Neural cell (in vitro differentiated cells): ENCODE measurements around the gene HTR7.

ENCODE experiments used
- EZH2 ChIP-seq: fragments of 200-600, 300-800 bp; shearing (Covaris generic), sonication (generic); IDR thresholded peaks from 2 replicates; pipeline ENCODE4 v1.6.1; 2014; ENCODE audit warnings: antibody characterized with exemption, low read length, borderline replicate concordance, mild to moderate bottlenecking; ENCODE audit not compliant: insufficient read depth, poor library complexity, severe bottlenecking
- TF ChIP-seq, protein P1 (sequence below): fragments of 450-650 bp; IDR thresholded peaks from 2 replicates; pipeline ENCODE4 v1.5.1; 2014; ENCODE audit warnings: antibody characterized with exemption, mild to moderate bottlenecking, moderate library complexity; ENCODE audit not compliant: poor library complexity, severe bottlenecking

DNA sequence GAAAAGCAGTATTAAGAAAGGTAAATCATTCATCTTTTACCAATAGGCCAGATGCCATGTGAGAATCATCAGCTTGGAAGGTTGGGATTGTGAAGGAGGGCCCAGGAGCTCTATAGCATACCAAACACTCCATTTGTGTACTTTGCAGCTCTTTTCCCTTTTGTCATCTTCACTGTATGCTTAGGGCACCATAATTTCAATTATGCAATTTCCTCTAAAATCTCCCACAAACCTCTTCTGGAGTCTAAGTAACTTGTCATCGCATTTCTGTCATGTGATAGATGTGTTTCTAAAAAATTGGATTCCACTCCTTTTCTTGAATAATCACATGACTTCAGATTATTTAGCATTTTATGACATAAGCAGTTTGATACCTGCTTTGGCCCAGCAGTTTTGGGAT, 31.8 kb upstream of the HTR7 start:
- TF ChIP-seq, protein P1, sequence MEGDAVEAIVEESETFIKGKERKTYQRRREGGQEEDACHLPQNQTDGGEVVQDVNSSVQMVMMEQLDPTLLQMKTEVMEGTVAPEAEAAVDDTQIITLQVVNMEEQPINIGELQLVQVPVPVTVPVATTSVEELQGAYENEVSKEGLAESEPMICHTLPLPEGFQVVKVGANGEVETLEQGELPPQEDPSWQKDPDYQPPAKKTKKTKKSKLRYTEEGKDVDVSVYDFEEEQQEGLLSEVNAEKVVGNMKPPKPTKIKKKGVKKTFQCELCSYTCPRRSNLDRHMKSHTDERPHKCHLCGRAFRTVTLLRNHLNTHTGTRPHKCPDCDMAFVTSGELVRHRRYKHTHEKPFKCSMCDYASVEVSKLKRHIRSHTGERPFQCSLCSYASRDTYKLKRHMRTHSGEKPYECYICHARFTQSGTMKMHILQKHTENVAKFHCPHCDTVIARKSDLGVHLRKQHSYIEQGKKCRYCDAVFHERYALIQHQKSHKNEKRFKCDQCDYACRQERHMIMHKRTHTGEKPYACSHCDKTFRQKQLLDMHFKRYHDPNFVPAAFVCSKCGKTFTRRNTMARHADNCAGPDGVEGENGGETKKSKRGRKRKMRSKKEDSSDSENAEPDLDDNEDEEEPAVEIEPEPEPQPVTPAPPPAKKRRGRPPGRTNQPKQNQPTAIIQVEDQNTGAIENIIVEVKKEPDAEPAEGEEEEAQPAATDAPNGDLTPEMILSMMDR = no peak
- TF ChIP-seq EZH2 = no peak
